Liver (tissue), 3 donors: Measurements from ENCODE around the gene SPTBN4.

Experiments used
- CTCF ChIP-seq: fragments of 150-350 bp; IDR thresholded peaks from 2 replicates; pipeline ENCODE4 v1.5.1; 2017; ENCODE audit warnings: improper control_type of control experiment, low read depth, low read length; ENCODE audit not compliant: missing input control
- HNF4G ChIP-seq: IDR thresholded peaks from 2 replicates; pipeline ENCODE4 v1.6.1; 2016; ENCODE audit warnings: antibody characterized with exemption
- JUND ChIP-seq, 2 donors: IDR thresholded peaks; 2 replicates each; pipeline ENCODE4 v1.6.1; 2016; ENCODE audit warnings: antibody characterized with exemption in 2 of 2
- MAX ChIP-seq: IDR thresholded peaks from 2 replicates; pipeline ENCODE4 v1.6.1; 2016; ENCODE audit warnings: antibody characterized with exemption
- REST ChIP-seq: IDR thresholded peaks from 2 replicates; pipeline ENCODE4 v1.6.1; 2016; ENCODE audit warnings: antibody characterized with exemption, mild to moderate bottlenecking
- SP1 ChIP-seq: IDR thresholded peaks from 2 replicates; pipeline ENCODE4 v1.6.1; 2018; ENCODE audit warnings: antibody characterized with exemption, mild to moderate bottlenecking
- YY1 ChIP-seq: IDR thresholded peaks from 2 replicates; pipeline ENCODE4 v1.6.1; 2016; ENCODE audit warnings: antibody characterized with exemption, mild to moderate bottlenecking
- donor health status: healthy.
- donor health status: healthy.

- TF ChIP-seq CTCF, result no peak
- no peak for TF ChIP-seq REST
- no peak for TF ChIP-seq HNF4G
- TF ChIP-seq MAX, result no peak
- no peak for TF ChIP-seq SP1
- no peak for TF ChIP-seq JUND (IDR thresholded peaks at IDR 0.05)
- no peak for TF ChIP-seq YY1
Observed at GRCh38 chr19:40474737-40475136, 7.9 kb downstream of the SPTBN4 start.
